GM19324 (cell line): ENCODE results near the gene NUPR2.
"Not testable (repeated sequence)": the region's sequence is repeated elsewhere in the genome, so short reads cannot be mapped to it uniquely, and the experiment has no call there.

ENCODE experiments used
- ATAC-seq: cut with Tn5 transposase; IDR thresholded peaks from one replicate; pipeline ENCODE4 v1.9.1; 2021; ENCODE audit warnings: mild to moderate bottlenecking, moderate library complexity; ENCODE audit not compliant: unreplicated experiment, low FRiP score

NUPR2 gene

DNA sequence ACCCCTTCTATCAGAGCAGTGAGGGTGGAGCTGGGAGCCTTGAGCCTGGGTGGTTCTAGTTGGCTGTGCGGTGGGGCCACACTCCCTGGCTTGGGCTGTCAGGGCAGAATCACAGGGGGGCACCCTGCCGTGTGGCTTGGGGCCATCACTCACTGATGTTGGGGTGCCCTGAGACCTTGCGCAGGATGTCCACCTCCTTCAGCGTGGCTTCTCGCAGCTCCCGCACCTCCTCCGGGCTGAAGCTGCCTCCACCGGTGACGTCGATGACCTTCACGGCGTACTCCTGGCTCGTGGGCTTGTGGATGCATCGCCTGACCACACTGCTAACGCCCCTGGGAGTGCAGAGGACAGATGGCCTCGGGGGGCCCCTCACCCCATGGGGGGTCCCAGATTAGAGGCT lies 28.8 kb downstream of the NUPR2 start:
- ATAC-seq = no peak

- ATAC-seq = no peak
Observed at GRCh38 chr7:56086761-56087160, 29.5 kb downstream of the NUPR2 start.

DNA sequence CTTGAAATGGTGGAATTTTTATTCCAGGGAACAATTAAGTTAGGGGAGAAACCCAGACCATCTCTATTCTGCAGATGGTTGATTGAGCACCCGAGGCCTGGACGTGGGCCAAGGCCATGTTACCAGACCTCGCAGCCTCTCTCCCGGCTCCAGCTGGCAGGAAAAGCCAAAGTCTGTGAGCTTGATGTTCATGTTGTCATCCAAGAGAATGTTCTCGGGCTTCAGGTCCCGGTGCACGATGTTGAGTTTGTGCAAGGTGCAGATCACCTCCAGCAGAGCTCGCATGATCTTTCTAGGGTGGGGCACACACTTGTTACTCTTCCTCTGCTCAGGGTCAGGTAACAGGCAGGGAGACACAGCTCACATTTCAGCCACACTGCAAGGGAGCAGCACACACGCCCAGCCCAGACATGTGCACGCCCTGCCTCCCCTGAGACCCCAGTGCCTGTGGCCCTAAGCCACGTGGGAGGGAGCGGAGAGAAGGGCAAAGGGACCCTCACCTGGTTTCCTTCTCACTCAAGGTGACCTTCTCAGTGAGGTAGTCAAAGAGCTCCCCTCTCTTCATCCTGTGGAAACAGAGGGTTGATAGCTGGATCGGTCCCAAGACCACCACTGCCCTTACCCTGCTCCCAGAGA lies 32.9 kb downstream of the NUPR2 start:
- ATAC-seq = no peak

- no peak for ATAC-seq
Observed at GRCh38 chr7:56081626-56082340, 34.4 kb downstream of the NUPR2 start.

- ATAC-seq = not testable (repeated sequence)
Observed at GRCh38 chr7:56080726-56081435, 35.3 kb downstream of the NUPR2 start.

DNA sequence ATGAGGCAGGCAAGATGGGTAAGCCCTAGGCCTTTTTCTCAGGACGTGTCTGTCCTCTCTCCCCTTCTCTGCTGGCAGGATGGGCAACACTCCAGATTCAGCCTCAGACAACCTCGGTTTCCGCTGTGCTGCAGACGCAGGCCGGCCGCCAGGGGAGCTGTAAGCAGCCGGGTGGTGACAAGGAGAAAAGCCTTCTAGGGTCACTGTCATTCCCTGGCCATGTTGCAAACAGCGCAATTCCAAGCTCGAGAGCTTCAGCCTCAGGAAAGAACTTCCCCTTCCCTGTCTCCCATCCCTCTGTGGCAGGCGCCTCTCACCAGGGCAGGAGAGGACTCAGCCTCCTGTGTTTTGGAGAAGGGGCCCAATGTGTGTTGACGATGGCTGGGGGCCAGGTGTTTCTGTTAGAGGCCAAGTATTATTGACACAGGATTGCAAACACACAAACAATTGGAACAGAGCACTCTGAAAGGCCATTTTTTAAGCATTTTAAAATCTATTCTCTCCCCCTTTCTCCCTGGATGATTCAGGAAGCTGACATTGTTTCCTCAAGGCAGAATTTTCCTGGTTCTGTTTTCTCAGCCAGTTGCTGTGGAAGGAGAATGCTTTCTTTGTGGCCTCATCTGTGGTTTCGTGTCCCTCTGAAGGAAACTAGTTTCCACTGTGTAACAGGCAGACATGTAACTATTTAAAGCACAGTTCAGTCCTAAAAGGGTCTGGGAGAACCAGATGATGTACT lies 36.6 kb downstream of the NUPR2 start:
- no peak for ATAC-seq

- no peak for ATAC-seq
Observed at GRCh38 chr7:56078196-56078595, 38.0 kb downstream of the NUPR2 start.

GRCh38 chr7:56077681-56078080 lies 38.5 kb downstream of the NUPR2 start:
- no peak for ATAC-seq

DNA sequence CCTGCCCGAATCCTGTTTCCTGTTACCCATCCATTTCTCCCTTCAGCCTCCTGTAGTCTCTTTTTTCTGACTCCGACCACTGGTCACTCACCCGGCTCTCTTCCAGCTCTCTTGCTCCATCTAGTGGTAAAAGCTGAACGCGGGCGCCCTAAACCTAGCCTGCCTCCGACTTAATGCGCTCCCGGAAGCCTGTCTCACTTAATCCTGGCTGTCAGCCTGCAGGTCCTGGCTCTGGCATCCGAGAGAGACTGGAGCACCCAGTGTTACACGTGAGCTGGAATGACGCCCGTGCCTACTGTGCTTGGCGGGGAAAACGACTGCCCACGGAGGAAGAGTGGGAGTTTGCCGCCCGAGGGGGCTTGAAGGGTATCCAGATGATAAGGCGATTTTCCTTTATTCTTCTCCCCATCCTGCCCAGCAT lies 41.8 kb downstream of the NUPR2 start:
- ATAC-seq = peak; percentile 85

DNA sequence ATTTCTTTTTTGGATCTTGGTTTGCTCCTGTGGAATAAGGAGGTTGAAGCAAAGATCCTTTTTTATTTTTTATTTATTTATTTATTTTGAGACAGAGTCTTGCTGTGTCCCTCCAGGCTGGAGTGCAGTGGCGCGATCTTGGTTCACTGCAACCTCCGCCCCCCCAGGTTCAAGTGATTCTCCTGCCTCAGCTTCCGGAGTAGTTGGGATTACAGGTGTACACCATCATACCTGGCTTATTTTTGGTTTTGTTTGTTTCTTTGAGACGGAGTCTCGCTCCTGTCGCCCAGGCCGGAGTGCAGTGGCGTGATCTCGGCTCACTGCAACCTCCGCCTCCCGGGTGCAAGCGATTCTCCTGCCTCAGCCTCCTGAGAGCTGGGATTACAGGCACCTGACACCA lies 49.8 kb downstream of the NUPR2 start:
- not testable (repeated sequence) for ATAC-seq
